Activated CD4-positive, alpha-beta T cell treated with anti-CD3 and anti-CD28 coated beads, Interleukin-2, amount 10 ng/mL, durations not matched to agents 24 days and 14 days (primary cell): ENCODE measurements around the gene ASB4. TPM values are rescaled to one million over a fixed set of nuclear protein-coding genes. Genes with fewer than 3 reads are reported as not detected.

Experiments used
- DNase-seq: peaks from one replicate; pipeline ENCODE4 v3.0.0; 2022
- H3K27ac Mint-ChIP-seq: one replicate; pipeline ENCODE4 v1.8.0; 2022; ENCODE audit warnings: mild to moderate bottlenecking, mixed read lengths
- H3K27me3 Mint-ChIP-seq: one replicate; pipeline ENCODE4 v1.8.0; 2022; ENCODE audit warnings: mixed read lengths
- H3K36me3 Mint-ChIP-seq: one replicate; pipeline ENCODE4 v1.8.0; 2022; ENCODE audit warnings: low read depth, mild to moderate bottlenecking, mixed read lengths
- H3K4me1 Mint-ChIP-seq: one replicate; pipeline ENCODE4 v1.8.0; 2021; ENCODE audit warnings: mixed read lengths
- H3K4me3 Mint-ChIP-seq: one replicate; pipeline ENCODE4 v1.8.0; 2022; ENCODE audit warnings: mild to moderate bottlenecking, moderate library complexity, mixed read lengths
- H3K9me3 Mint-ChIP-seq: one replicate; pipeline ENCODE4 v1.8.0; 2021; ENCODE audit warnings: mixed read lengths
- intact Hi-C: fragments of 100-400 bp; cut with micrococcal nuclease; formaldehyde crosslinking; loops from one replicate; pipeline ENCODE4 v1.15.1; 2023
- total RNA-seq: library from RNA; stranded (reverse); gene quantifications from 2 replicates; pipeline ENCODE4 v1.2.3, GENCODE V29; 2022

ASB4 gene
- total RNA-seq, 1 donor from 2014 or later, result not detected

- Mint-ChIP-seq H3K27ac (no peak overlapping the region), H3K27me3 (peaks cover 19% of the 10 kb centered on the region), H3K9me3 (no peaks in the 10 kb centered on the region), H3K4me1 (no peaks in the 10 kb centered on the region), H3K4me3 (no peak overlapping the region), H3K36me3 (no peaks in the 10 kb centered on the region)
- DNase-seq, result no peak
- intact Hi-C loops, result no loop called here
These were observed 39.8 kb downstream of the ASB4 start for GRCh38 chr7:95525503-95525902.

GRCh38 chr7:95526128-95526738 lies 40.5 kb downstream of the ASB4 start:
- intact Hi-C loops, result no loop called here
- Mint-ChIP-seq H3K4me3 (no peak overlapping the region), H3K36me3 (no peaks in the 10 kb centered on the region), H3K9me3 (no peaks in the 10 kb centered on the region), H3K27ac (no peak overlapping the region), H3K27me3 (peaks cover 15% of the 10 kb centered on the region), H3K4me1 (no peaks in the 10 kb centered on the region)
- no peak for DNase-seq

DNA sequence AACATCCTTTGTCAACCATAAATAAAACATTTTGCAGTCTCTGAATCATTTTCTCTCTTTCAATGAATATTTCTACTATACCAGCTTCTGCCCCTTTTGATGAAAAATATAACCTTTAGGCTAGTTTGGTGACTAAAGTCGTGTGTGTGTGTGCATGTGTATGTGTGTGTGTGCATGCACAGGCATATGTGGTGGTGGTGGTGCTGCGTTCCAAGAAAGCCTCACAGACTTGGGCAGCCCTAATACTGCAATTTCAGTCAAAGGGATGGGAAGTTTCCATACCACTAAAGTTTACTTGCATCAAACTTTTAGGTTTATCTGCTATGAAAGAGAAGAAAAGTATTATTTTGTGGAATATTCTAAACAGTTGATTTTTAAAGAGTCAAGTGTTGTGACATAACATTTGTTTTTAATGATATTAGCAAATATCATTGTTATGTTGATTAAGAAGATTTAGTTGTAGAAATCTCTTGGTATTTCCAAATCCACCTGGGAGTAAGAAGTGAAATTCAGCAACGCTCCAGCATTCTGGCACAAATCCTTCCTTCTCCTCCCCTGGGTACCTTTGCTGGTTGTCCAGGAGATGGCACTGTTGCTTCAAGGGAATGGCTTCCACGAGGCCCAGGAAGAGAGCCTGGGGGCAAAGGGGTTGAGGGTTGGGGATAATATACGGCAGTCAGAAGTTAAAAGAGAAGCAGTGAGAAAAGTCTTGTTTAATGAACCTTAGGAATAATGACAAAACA lies 41.5 kb downstream of the ASB4 start:
- no peaks in the 10 kb centered on the region for H3K4me1 Mint-ChIP-seq
- no peak overlapping the region for H3K4me3 Mint-ChIP-seq
- intact Hi-C loops, result loop anchor here (1.0 kb wide), 1 partner anchor 163 kb away; no protein-coding TSS in a partner anchor
- no peaks in the 10 kb centered on the region for H3K9me3 Mint-ChIP-seq
- H3K27me3 Mint-ChIP-seq, result peaks cover 13% of the 10 kb centered on the region
- H3K36me3 Mint-ChIP-seq, result no peaks in the 10 kb centered on the region
- H3K27ac Mint-ChIP-seq, result no peak overlapping the region
- DNase-seq, result peak; percentile 66

DNA sequence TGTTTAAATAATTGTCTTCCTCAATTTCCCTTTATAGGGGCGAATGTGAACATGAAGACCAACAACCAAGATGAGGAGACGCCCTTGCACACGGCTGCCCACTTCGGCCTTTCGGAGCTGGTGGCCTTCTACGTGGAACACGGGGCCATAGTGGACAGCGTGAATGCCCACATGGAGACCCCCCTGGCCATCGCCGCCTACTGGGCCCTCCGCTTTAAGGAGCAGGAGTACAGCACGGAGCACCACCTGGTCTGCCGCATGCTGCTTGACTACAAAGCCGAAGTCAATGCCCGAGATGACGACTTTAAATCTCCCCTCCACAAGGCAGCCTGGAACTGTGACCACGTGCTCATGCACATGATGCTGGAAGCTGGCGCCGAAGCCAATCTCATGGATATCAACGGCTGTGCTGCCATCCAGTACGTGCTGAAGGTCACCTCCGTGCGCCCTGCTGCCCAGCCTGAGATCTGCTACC lies 42.1 kb downstream of the ASB4 start:
- no peaks in the 10 kb centered on the region for H3K4me1 Mint-ChIP-seq
- intact Hi-C loops, result loop anchor here (1.0 kb wide), 1 partner anchor 162 kb away; no protein-coding TSS in a partner anchor
- peaks cover 10% of the 10 kb centered on the region for H3K27me3 Mint-ChIP-seq
- no peak overlapping the region for H3K27ac Mint-ChIP-seq
- DNase-seq, result no peak
- H3K4me3 Mint-ChIP-seq, result no peak overlapping the region
- H3K9me3 Mint-ChIP-seq, result no peaks in the 10 kb centered on the region
- H3K36me3 Mint-ChIP-seq, result no peaks in the 10 kb centered on the region

DNA sequence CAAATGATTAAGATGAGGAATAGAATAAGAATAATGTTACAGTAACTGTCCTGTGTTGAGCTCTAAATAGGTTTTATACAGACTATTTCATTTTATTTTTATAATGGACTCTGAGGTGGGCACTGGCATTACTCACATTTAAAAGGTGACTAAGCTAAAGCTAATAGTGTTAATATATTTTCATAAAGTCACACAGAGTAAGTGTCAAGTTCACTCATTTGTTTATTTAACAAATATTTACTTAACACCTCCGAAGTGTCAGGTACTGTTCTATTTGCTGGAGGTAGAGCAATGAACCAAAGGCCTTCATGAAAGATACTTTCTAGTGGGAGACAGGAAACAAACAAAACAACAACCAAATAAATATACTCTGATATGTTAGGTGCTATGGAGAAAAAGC lies 44.0 kb downstream of the ASB4 start:
- Mint-ChIP-seq H3K4me3 (no peak overlapping the region), H3K9me3 (no peaks in the 10 kb centered on the region)

GRCh38 chr7:95530881-95531280 lies 45.1 kb downstream of the ASB4 start:
- H3K4me3 Mint-ChIP-seq, result no peak overlapping the region
- no peak overlapping the region for H3K27ac Mint-ChIP-seq
- H3K4me1 Mint-ChIP-seq, result no peaks in the 10 kb centered on the region
- DNase-seq, result no peak
- peaks cover 8% of the 10 kb centered on the region for H3K27me3 Mint-ChIP-seq
- H3K9me3 Mint-ChIP-seq, result no peaks in the 10 kb centered on the region
- H3K36me3 Mint-ChIP-seq, result no peaks in the 10 kb centered on the region
- intact Hi-C loops, result no loop called here

More for the DNA sequence above, 44.0 kb downstream of the ASB4 start:
- Mint-ChIP-seq H3K36me3 (no peaks in the 10 kb centered on the region), H3K4me1 (no peaks in the 10 kb centered on the region), H3K27ac (no peak overlapping the region), H3K27me3 (peaks cover 4% of the 10 kb centered on the region)
- intact Hi-C loops, result no loop called here
- DNase-seq, result no peak

- intact Hi-C loops, result no loop called here
- Mint-ChIP-seq H3K27me3 (peaks cover 7% of the 10 kb centered on the region), H3K4me1 (no peaks in the 10 kb centered on the region), H3K9me3 (no peaks in the 10 kb centered on the region), H3K27ac (no peak overlapping the region), H3K4me3 (no peak overlapping the region), H3K36me3 (no peaks in the 10 kb centered on the region)
- no peak for DNase-seq
These were observed 46.0 kb downstream of the ASB4 start for GRCh38 chr7:95531605-95532219.

GRCh38 chr7:95534796-95535195 lies 49.1 kb downstream of the ASB4 start:
- Mint-ChIP-seq H3K36me3 (no peaks in the 10 kb centered on the region), H3K9me3 (no peaks in the 10 kb centered on the region), H3K27ac (no peak overlapping the region), H3K27me3 (peaks cover 15% of the 10 kb centered on the region), H3K4me1 (no peaks in the 10 kb centered on the region), H3K4me3 (no peak overlapping the region)
- no peak for DNase-seq
- intact Hi-C loops, result no loop called here

DNA sequence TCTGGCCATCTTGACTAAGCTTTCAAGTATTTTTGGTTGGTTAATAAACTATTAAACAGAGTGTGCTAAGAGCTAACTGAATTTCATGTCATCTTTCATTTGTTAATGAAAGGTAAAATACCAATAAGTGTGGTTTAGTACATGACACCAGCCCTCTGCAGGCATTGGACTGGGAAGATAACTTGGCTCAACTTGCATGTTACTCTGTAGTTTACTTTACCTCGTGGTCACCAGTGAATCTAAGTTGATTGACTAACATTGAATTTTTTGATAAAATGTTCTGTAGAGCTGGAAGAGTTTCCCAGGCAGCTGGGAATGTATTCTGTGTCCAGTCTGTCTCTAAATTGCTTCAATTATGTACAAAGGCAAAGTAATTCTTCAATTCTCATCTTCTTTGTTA lies 49.9 kb downstream of the ASB4 start:
- Mint-ChIP-seq H3K36me3 (no peaks in the 10 kb centered on the region), H3K27ac (no peak overlapping the region), H3K4me1 (no peaks in the 10 kb centered on the region), H3K9me3 (no peaks in the 10 kb centered on the region), H3K27me3 (peaks cover 19% of the 10 kb centered on the region), H3K4me3 (no peak overlapping the region)
- intact Hi-C loops, result no loop called here
- DNase-seq, result no peak

GRCh38 chr7:95536656-95537311 lies 51.0 kb downstream of the ASB4 start:
- peaks cover 19% of the 10 kb centered on the region for H3K27me3 Mint-ChIP-seq
- H3K27ac Mint-ChIP-seq, result no peak overlapping the region
- DNase-seq, result no peak
- no peaks in the 10 kb centered on the region for H3K36me3 Mint-ChIP-seq
- H3K4me1 Mint-ChIP-seq, result no peaks in the 10 kb centered on the region
- H3K4me3 Mint-ChIP-seq, result no peak overlapping the region
- no peaks in the 10 kb centered on the region for H3K9me3 Mint-ChIP-seq
- intact Hi-C loops, result no loop called here

- Mint-ChIP-seq H3K36me3 (no peaks in the 10 kb centered on the region), H3K4me3 (no peak overlapping the region), H3K27ac (no peak overlapping the region), H3K27me3 (peaks cover 19% of the 10 kb centered on the region), H3K4me1 (no peaks in the 10 kb centered on the region), H3K9me3 (no peaks in the 10 kb centered on the region)
- intact Hi-C loops, result no loop called here
- DNase-seq, result no peak
These were observed 51.7 kb downstream of the ASB4 start for GRCh38 chr7:95537468-95537867.

DNA sequence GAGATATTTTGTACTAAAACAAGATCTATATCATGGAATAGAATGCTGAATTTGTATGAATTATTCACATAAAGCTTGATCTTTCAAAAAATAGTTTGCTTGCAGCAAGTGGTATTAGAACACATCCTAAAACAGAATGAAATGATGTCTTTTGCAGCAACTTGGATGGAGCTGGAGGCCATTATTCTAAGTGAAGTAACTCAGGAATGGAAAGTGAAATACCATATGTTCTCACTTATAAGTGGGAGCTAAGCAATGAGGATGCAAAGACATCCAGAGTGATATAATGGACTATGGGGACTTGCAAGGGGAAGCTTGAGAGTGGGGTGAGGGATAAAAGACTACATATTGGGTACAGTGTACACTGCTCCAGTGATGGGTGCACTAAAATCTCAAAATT lies 53.7 kb downstream of the ASB4 start:
- DNase-seq, result no peak
- Mint-ChIP-seq H3K4me3 (no peak overlapping the region), H3K36me3 (no peaks in the 10 kb centered on the region), H3K9me3 (no peaks in the 10 kb centered on the region), H3K27ac (no peak overlapping the region), H3K4me1 (no peaks in the 10 kb centered on the region), H3K27me3 (peaks cover 21% of the 10 kb centered on the region)
- intact Hi-C loops, result no loop called here

GRCh38 chr7:95540366-95540765 lies 54.6 kb downstream of the ASB4 start:
- Mint-ChIP-seq H3K9me3 (no peaks in the 10 kb centered on the region), H3K4me3 (no peak overlapping the region), H3K27me3 (peaks cover 19% of the 10 kb centered on the region), H3K27ac (no peak overlapping the region), H3K36me3 (no peaks in the 10 kb centered on the region), H3K4me1 (no peaks in the 10 kb centered on the region)
- intact Hi-C loops, result no loop called here
- no peak for DNase-seq

DNA sequence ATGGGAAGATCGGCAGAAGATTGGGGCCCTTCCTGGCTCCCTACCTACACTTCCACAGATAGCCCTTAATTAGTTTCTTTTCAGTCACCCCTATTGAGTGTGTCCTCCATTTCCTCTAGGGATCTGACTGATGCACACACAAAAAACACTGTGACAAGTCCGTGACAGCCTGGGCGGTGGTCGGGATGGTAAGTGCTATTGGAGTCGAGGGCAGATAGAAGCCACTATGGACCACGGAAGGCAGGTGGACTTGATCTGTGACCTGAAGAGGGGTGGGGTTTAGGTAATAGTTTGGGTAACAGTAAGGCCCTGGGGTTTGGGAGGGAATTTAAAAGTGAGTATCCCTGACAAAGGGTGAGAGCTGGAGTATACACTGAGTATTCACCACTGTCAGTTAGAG lies 57.6 kb downstream of the ASB4 start:
- intact Hi-C loops, result no loop called here
- Mint-ChIP-seq H3K36me3 (no peaks in the 10 kb centered on the region), H3K4me3 (no peak overlapping the region), H3K27me3 (peaks cover 13% of the 10 kb centered on the region), H3K4me1 (no peaks in the 10 kb centered on the region), H3K9me3 (no peaks in the 10 kb centered on the region), H3K27ac (no peak overlapping the region)
- no peak for DNase-seq
